C4-2B (cell line): ENCODE measurements around the gene MAP1S.

Experiments used
- ZFX ChIP-seq: fragments of 450-650 bp; IDR thresholded peaks from 2 replicates; pipeline ENCODE4 v1.6.1; 2017
- TF ChIP-seq, protein P1 (sequence below): fragments of 450-650 bp; conservative IDR thresholded peaks from 2 replicates; pipeline ENCODE4 v1.5.1; 2017; ENCODE audit warnings: mild to moderate bottlenecking

DNA sequence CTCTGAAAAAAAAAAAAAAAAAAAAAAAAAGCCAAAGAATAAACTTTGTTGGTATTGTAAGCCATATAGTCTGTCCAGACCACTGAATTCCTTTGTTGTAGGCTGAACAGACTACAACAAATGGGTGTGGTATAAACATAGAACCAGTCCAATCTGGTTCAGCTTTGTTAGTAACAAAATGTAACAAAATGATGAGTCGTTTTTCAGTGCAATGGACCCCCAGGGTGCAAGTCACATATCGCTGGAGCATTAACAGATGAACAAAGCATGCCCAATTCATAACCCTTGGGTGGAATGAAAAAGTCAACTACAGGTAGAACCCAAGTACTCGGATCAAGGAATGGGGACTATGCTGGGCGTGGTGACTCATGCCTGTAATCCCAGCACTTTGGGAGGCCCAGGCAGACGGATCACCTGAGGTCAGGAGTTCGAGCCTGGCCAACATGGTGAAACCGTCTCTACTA lies 18.4 kb downstream of the MAP1S start:
- TF ChIP-seq, protein P1, sequence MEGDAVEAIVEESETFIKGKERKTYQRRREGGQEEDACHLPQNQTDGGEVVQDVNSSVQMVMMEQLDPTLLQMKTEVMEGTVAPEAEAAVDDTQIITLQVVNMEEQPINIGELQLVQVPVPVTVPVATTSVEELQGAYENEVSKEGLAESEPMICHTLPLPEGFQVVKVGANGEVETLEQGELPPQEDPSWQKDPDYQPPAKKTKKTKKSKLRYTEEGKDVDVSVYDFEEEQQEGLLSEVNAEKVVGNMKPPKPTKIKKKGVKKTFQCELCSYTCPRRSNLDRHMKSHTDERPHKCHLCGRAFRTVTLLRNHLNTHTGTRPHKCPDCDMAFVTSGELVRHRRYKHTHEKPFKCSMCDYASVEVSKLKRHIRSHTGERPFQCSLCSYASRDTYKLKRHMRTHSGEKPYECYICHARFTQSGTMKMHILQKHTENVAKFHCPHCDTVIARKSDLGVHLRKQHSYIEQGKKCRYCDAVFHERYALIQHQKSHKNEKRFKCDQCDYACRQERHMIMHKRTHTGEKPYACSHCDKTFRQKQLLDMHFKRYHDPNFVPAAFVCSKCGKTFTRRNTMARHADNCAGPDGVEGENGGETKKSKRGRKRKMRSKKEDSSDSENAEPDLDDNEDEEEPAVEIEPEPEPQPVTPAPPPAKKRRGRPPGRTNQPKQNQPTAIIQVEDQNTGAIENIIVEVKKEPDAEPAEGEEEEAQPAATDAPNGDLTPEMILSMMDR: no peak
- TF ChIP-seq ZFX: no peak
